ENCODE results near the gene OXCT1.

GRCh38 chr5:41778410-41778809, 91.8 kb downstream of the OXCT1 start:
- TF ChIP-seq CTCF (IDR thresholded peaks at IDR 0.05) (no peak), POLR2A (IDR thresholded peaks at IDR 0.05) (no peak)

Data from thyroid gland (tissue), 4 donors.